KG1 (cell line): ENCODE results near the gene COX19.

Experiments used
- DNase-seq: peaks from one replicate; lab custom pipeline; 2025; lab: John Stamatoyannopoulos, UW

The COX19 gene

GRCh38 chr7:978049-978346 is 2.6 kb upstream of the COX19 start:
- no peak for DNase-seq

GRCh38 chr7:977326-978048 is 2.1 kb upstream of the COX19 start:
- DNase-seq: no peak

GRCh38 chr7:976901-977325 is 1.6 kb upstream of the COX19 start:
- no peak for DNase-seq

GRCh38 chr7:975702-976473 is 539 bp upstream of the COX19 start:
- DNase-seq: no peak

- DNase-seq: no peak
Measured at GRCh38 chr7:974172-974571, 1.2 kb downstream of the COX19 start.

GRCh38 chr7:973312-973711 is 2.0 kb downstream of the COX19 start:
- DNase-seq: no peak

GRCh38 chr7:972676-973309 is 2.6 kb downstream of the COX19 start:
- no peak for DNase-seq

GRCh38 chr7:972110-972509 is 3.2 kb downstream of the COX19 start:
- DNase-seq: no peak

- no peak for DNase-seq
Measured at GRCh38 chr7:970744-971143, 4.6 kb downstream of the COX19 start.

- no peak for DNase-seq
Measured at GRCh38 chr7:969403-969802, 5.9 kb downstream of the COX19 start.

- DNase-seq: no peak
Measured at GRCh38 chr7:968205-969105, 6.9 kb downstream of the COX19 start.

- DNase-seq: no peak
Measured at GRCh38 chr7:967361-968082, 7.8 kb downstream of the COX19 start.

GRCh38 chr7:966291-967069 is 8.9 kb downstream of the COX19 start:
- no peak for DNase-seq

- no peak for DNase-seq
Measured at GRCh38 chr7:964401-965231, 10.7 kb downstream of the COX19 start.

GRCh38 chr7:963236-964078 is 11.9 kb downstream of the COX19 start:
- no peak for DNase-seq

GRCh38 chr7:962401-963081 is 12.8 kb downstream of the COX19 start:
- no peak for DNase-seq

- DNase-seq: no peak
Measured at GRCh38 chr7:961546-962400, 13.6 kb downstream of the COX19 start.
